ENCODE data around the gene LRRTM2.

LRRTM2 gene

GRCh38 chr5:138895918-138896317 lies 20.8 kb upstream of the LRRTM2 start:
- H4K20me1 ChIP-seq (ENCODE audit: insufficient read depth, low read length), result no peaks in the 10 kb centered on the region
- H2AFZ ChIP-seq (ENCODE audit: low read depth, low read length), result no peak overlapping the region
- peaks cover 14% of the 10 kb centered on the region for H3K4me1 ChIP-seq (ENCODE audit: insufficient read depth, low read length)
- H3K36me3 ChIP-seq (ENCODE audit: insufficient read depth, low read length), result no peaks in the 10 kb centered on the region
- no peak overlapping the region for H3K9ac ChIP-seq (ENCODE audit: low read depth, low read length)
- H3K27ac ChIP-seq (ENCODE audit: low read length), result no peak overlapping the region
- no peak overlapping the region for H3K4me2 ChIP-seq (ENCODE audit: insufficient read depth, low read length)
- H3K27me3 ChIP-seq (ENCODE audit: insufficient read depth, low read length, poor library complexity), result no peaks in the 10 kb centered on the region
- no peak for ATAC-seq (ENCODE audit: insufficient read depth, low read depth)
- no peak for DNase-seq
- peaks cover 2% of the 10 kb centered on the region for H3K9me3 ChIP-seq (ENCODE audit: insufficient read depth, low read length, severe bottlenecking)
- no peaks in the 10 kb centered on the region for H3K79me2 ChIP-seq (ENCODE audit: insufficient read depth, low read length)
- TF ChIP-seq EZH2 (IDR thresholded peaks at IDR 0.05; ENCODE audit: borderline replicate concordance, low read depth, low read length, severe bottlenecking), result no peak
- TF ChIP-seq CTCF (IDR thresholded peaks at IDR 0.05; ENCODE audit: borderline replicate concordance, extremely low read depth, low read length, poor library complexity, severe bottlenecking), result no peak
- no peak overlapping the region for H3K4me3 ChIP-seq (ENCODE audit: low read depth in 1 of 2, low read length in 2 of 2)

GRCh38 chr5:138890644-138891043 lies 15.5 kb upstream of the LRRTM2 start:
- TF ChIP-seq EZH2 (IDR thresholded peaks at IDR 0.05; ENCODE audit: borderline replicate concordance, low read depth, low read length, severe bottlenecking), result no peak
- no peak for TF ChIP-seq CTCF (IDR thresholded peaks at IDR 0.05; ENCODE audit: borderline replicate concordance, extremely low read depth, low read length, poor library complexity, severe bottlenecking)
- Histone ChIP-seq H3K9ac (ENCODE audit: low read depth, low read length) (no peak overlapping the region), H4K20me1 (ENCODE audit: insufficient read depth, low read length) (no peaks in the 10 kb centered on the region), H3K27me3 (ENCODE audit: insufficient read depth, low read length, poor library complexity) (no peaks in the 10 kb centered on the region), H3K27ac (ENCODE audit: low read length) (no peak overlapping the region), H3K79me2 (ENCODE audit: insufficient read depth, low read length) (no peaks in the 10 kb centered on the region), H3K36me3 (ENCODE audit: insufficient read depth, low read length) (no peaks in the 10 kb centered on the region), H3K9me3 (ENCODE audit: insufficient read depth, low read length, severe bottlenecking) (peaks cover 9% of the 10 kb centered on the region), H3K4me3 (ENCODE audit: low read depth in 1 of 2, low read length in 2 of 2) (no peak overlapping the region), H3K4me1 (ENCODE audit: insufficient read depth, low read length) (no peaks in the 10 kb centered on the region), H3K4me2 (ENCODE audit: insufficient read depth, low read length) (no peak overlapping the region), H2AFZ (ENCODE audit: low read depth, low read length) (no peak overlapping the region)
- DNase-seq (no peak), ATAC-seq (ENCODE audit: insufficient read depth, low read depth) (no peak)

DNA sequence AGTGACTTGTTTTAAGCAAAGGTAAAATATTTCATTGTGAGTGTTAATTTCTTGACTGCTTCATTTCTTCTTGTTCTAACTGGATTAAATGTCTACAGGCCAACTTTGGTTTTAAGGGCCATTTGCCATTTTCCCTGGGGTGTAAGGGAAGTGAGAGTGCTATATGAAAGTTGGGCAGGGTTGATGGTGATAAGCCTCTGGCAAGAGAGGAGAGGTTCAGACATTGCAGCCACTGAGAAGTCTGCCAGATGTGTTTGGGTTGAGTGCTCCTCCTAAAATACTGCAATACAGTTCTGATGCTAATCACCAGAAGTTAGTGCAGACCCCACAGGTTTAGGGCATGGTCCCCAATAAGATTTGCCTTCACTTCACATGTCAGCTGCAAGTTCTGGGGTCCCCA lies 14.9 kb upstream of the LRRTM2 start:
- no peaks in the 10 kb centered on the region for H3K36me3 ChIP-seq (ENCODE audit: insufficient read depth, low read length)
- H3K79me2 ChIP-seq (ENCODE audit: insufficient read depth, low read length), result no peaks in the 10 kb centered on the region
- ATAC-seq (ENCODE audit: insufficient read depth, low read depth) (no peak), DNase-seq (no peak)
- H3K4me3 ChIP-seq (ENCODE audit: low read depth in 1 of 2, low read length in 2 of 2), result no peak overlapping the region
- no peak overlapping the region for H3K9ac ChIP-seq (ENCODE audit: low read depth, low read length)
- H3K27me3 ChIP-seq (ENCODE audit: insufficient read depth, low read length, poor library complexity), result no peaks in the 10 kb centered on the region
- H4K20me1 ChIP-seq (ENCODE audit: insufficient read depth, low read length), result no peaks in the 10 kb centered on the region
- no peak overlapping the region for H3K27ac ChIP-seq (ENCODE audit: low read length)
- TF ChIP-seq CTCF (IDR thresholded peaks at IDR 0.05; ENCODE audit: borderline replicate concordance, extremely low read depth, low read length, poor library complexity, severe bottlenecking) (no peak), EZH2 (IDR thresholded peaks at IDR 0.05; ENCODE audit: borderline replicate concordance, low read depth, low read length, severe bottlenecking) (no peak)
- no peaks in the 10 kb centered on the region for H3K4me1 ChIP-seq (ENCODE audit: insufficient read depth, low read length)
- H3K4me2 ChIP-seq (ENCODE audit: insufficient read depth, low read length), result no peak overlapping the region
- H3K9me3 ChIP-seq (ENCODE audit: insufficient read depth, low read length, severe bottlenecking), result peaks cover 9% of the 10 kb centered on the region
- H2AFZ ChIP-seq (ENCODE audit: low read depth, low read length), result no peak overlapping the region

- Histone ChIP-seq H3K4me1 (ENCODE audit: insufficient read depth, low read length) (no peaks in the 10 kb centered on the region), H2AFZ (ENCODE audit: low read depth, low read length) (no peak overlapping the region), H3K27ac (ENCODE audit: low read length) (no peak overlapping the region), H4K20me1 (ENCODE audit: insufficient read depth, low read length) (no peaks in the 10 kb centered on the region), H3K4me2 (ENCODE audit: insufficient read depth, low read length) (no peak overlapping the region), H3K9me3 (ENCODE audit: insufficient read depth, low read length, severe bottlenecking) (no peaks in the 10 kb centered on the region), H3K9ac (ENCODE audit: low read depth, low read length) (no peak overlapping the region), H3K79me2 (ENCODE audit: insufficient read depth, low read length) (no peaks in the 10 kb centered on the region), H3K4me3 (ENCODE audit: low read depth in 1 of 2, low read length in 2 of 2) (no peak overlapping the region), H3K36me3 (ENCODE audit: insufficient read depth, low read length) (no peaks in the 10 kb centered on the region), H3K27me3 (ENCODE audit: insufficient read depth, low read length, poor library complexity) (no peaks in the 10 kb centered on the region)
- DNase-seq, result no peak
- no peak for TF ChIP-seq CTCF (IDR thresholded peaks at IDR 0.05; ENCODE audit: borderline replicate concordance, extremely low read depth, low read length, poor library complexity, severe bottlenecking)
- ATAC-seq (ENCODE audit: insufficient read depth, low read depth), result no peak
Observed at GRCh38 chr5:138884554-138884953, 9.4 kb upstream of the LRRTM2 start.
